Peyer's patch (tissue), 4 donors: ENCODE results near the gene NOD1.

ENCODE experiments used
- POLR2A ChIP-seq, 2 donors: fragments of 450-650 bp; IDR thresholded peaks; one replicate each; pipeline ENCODE4 v1.5.1; 2017; ENCODE audit warnings: antibody characterized with exemption in 2 of 2, mild to moderate bottlenecking in 2 of 2, moderate library complexity in 2 of 2
- TF ChIP-seq, protein P1 (sequence below), 6 experiments: fragments of 450-650 bp in 4 of 6; fragments of 200-600 bp in 2 of 6; sonication (generic) in 1 of 6; IDR thresholded peaks; one replicate each; pipeline ENCODE4 v1.5.1; 2017 to 2019; ENCODE audit warnings: antibody characterized with exemption in 6 of 6, mild to moderate bottlenecking in 3 of 6, moderate library complexity in 1 of 6

DNA sequence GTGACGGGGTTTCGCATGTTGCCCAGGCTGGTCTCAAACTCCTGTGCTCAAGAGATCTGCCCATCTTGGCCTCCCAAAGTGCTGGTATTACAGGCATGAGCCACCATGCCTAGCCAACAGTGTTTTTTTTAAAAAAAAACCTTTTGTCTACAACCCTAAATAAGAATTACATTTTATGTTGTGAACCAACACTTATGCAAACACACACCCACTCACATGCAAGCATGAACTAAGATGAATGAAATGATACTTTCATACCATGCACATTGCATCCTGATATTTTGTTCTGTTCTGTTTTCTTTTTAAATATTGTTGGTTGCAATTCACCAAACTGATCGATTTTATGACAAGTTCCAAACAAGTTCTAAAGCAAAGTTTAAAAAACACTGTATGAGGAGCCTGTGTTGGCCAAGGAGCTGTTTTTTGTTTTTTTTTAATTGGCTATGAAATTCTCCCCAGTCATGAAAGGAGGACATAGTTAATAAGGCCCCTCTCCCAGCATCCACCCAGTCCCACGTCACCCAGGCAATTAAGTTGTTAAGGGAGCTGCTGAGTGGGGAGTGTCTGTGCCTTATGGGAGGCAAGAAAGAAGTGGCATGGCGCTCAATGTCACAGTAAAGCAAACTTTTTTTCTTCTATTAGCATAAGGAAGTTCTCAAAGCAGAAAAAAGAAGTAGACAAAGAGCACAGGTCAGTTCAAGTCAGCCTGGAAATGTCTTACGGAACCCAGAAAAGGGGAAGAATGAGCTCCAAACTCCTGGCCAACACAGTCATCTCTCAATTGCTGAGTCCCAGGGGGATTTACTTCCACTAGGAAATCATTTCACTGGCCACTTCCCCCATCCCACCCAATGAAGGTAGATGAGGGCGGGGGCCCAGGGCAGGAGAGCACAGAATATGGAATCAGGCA lies 50.1 kb downstream of the NOD1 start:
- TF ChIP-seq, protein P1, sequence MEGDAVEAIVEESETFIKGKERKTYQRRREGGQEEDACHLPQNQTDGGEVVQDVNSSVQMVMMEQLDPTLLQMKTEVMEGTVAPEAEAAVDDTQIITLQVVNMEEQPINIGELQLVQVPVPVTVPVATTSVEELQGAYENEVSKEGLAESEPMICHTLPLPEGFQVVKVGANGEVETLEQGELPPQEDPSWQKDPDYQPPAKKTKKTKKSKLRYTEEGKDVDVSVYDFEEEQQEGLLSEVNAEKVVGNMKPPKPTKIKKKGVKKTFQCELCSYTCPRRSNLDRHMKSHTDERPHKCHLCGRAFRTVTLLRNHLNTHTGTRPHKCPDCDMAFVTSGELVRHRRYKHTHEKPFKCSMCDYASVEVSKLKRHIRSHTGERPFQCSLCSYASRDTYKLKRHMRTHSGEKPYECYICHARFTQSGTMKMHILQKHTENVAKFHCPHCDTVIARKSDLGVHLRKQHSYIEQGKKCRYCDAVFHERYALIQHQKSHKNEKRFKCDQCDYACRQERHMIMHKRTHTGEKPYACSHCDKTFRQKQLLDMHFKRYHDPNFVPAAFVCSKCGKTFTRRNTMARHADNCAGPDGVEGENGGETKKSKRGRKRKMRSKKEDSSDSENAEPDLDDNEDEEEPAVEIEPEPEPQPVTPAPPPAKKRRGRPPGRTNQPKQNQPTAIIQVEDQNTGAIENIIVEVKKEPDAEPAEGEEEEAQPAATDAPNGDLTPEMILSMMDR (IDR thresholded peaks at IDR 0.05): no peak
- TF ChIP-seq POLR2A (IDR thresholded peaks at IDR 0.05): no peak
